ENCODE results near the gene RBM6. TPM values are rescaled to one million over a fixed set of nuclear protein-coding genes. Genes with fewer than 3 reads are reported as not detected.
"Not testable (repeated sequence)": the region's sequence is repeated elsewhere in the genome, so short reads cannot be mapped to it uniquely, and the experiment has no call there.

Gene RBM6
- total RNA-seq, 1 donor from 2014 or later: 43.0 TPM

DNA sequence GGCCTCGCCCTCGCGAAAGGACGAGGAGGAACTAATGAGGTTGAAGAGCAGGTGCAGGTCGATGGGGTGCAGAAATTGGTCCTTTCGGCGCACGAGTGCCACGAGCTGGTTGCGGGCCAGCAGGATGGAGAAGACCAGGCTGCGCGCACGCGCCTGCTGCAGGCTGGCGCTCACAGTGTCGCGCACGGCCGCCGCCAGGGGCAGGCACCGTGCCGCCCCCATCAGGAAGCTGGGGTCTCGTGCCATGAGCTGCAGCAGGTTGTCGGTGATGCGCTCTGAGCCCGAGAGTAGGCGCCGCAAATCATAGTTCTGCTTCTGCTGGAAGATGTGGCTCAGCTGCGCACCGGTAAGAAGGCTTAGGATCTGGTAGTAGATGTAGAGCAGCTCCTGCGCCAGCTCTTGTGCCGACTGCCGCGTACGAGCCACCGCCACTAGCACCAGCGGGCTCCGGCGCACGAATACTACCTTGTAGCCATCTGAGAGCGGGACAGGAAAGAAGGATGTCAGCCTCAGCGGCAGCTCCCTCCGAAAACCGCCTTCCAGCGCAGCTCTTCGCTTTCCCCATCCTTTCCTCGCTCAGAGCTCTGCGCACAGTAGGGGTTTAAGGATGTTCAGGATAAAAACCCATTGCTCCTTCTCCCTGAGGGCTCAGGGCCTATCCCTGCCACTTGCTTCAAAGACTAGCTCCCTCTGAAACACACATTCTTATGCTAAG lies 29.4 kb upstream of the RBM6 start:
- intact Hi-C loops (cut with DNase I): no loop called here
- DNase-seq: no peak
- no peak for ATAC-seq (ENCODE audit: poor library complexity)

DNA sequence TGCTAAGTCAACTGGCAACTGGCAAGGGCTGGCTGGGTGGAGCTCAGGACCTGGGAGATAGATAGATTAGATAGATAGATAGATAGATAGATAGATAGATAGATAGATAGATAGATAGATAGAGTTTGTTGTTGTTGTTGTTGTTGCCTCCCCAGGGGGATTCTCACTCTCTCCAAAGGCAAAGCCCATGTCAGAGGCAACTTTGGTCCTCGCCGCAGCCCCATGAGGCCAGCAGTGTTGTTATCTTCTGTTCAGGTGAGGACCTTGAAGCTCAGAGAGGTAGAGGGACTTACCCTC lies 28.9 kb upstream of the RBM6 start:
- intact Hi-C loops (cut with DNase I): no loop called here
- no peak for DNase-seq
- no peak for ATAC-seq (ENCODE audit: poor library complexity)

DNA sequence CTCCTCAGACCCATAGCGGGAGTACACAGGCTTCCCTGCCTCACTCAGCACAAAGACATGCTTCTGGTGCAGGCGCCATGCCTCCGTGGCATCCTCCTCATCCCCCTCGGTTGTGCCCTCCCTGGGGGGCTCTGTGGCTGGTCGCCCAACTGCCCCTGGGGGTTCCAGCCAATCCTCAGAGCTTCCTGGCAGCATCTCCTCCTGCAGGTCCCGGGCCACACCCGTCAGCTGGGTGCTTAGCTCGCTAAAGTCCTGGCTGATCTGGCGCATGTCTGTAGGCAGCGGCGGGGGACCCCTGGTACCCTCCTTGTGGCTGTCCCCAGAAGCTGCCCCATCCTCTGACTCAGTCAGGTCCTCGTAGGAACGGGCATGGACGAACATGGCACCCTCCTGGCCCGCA lies 28.3 kb upstream of the RBM6 start:
- intact Hi-C loops (cut with DNase I): no loop called here
- no peak for ATAC-seq (ENCODE audit: poor library complexity)
- no peak for DNase-seq

DNA sequence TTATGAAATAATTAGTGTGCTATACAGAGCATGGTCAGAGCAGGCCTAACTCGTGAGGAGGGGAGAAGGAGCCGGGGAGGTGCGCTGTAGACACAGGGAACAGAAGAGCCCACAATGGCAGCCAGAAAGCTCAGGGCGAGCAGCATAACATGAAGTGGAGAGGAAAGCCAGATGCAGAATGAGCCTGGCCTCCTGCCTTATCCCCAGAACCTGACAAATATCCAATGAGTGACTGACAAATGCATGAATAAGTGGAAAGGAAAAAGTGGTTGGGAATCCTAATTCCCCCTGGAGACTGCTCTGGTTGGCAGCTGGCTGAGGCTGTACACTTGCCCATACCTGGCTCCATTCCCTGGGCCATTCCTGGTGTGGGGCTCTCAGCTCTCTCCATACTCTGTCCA lies 27.1 kb upstream of the RBM6 start:
- ATAC-seq (ENCODE audit: poor library complexity) (peak; percentile 44), DNase-seq (no peak)
- intact Hi-C loops (cut with DNase I): no loop called here

DNA sequence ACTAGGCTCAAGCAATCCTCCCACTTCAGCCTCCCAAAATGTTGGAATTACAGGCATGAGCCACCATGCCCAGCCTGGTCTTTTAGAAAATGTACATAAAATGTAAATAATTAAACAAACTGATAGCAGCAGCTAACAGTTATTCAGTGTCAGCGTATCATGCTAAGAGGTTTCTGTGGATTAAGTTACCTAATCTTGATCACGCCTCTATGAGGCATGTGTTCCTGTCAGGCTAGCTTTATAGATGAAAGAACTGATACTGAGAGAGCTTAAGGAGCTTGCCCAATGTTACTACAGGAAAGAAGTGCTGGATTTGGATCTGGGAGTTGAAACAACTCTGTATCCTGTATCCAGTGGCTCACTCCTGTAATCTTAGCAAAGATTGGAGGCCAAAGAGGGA lies 25.0 kb upstream of the RBM6 start:
- intact Hi-C loops (cut with DNase I): no loop called here
- DNase-seq: no peak
- no peak for ATAC-seq (ENCODE audit: poor library complexity)

DNA sequence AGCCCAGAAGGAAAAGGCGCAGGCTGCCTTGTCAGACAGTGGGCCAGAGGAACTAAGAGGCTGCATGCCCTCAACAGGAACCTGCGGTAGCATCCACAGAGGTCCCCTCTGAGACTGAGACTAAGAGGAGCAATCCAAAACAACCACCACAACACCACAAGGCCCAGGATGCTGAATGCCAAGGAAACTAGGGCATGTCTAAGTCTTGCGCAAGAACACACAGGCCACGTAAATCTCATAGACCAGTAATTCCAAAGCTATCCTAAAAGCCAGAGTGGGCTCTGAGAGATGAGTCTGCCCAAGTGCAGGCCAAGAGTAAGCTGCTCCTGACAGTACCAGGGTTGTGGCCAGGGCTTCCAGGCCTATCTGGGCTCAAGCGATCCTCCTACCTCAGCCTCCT lies 23.3 kb upstream of the RBM6 start:
- DNase-seq: no peak
- intact Hi-C loops (cut with DNase I): no loop called here
- ATAC-seq (ENCODE audit: poor library complexity): no peak

DNA sequence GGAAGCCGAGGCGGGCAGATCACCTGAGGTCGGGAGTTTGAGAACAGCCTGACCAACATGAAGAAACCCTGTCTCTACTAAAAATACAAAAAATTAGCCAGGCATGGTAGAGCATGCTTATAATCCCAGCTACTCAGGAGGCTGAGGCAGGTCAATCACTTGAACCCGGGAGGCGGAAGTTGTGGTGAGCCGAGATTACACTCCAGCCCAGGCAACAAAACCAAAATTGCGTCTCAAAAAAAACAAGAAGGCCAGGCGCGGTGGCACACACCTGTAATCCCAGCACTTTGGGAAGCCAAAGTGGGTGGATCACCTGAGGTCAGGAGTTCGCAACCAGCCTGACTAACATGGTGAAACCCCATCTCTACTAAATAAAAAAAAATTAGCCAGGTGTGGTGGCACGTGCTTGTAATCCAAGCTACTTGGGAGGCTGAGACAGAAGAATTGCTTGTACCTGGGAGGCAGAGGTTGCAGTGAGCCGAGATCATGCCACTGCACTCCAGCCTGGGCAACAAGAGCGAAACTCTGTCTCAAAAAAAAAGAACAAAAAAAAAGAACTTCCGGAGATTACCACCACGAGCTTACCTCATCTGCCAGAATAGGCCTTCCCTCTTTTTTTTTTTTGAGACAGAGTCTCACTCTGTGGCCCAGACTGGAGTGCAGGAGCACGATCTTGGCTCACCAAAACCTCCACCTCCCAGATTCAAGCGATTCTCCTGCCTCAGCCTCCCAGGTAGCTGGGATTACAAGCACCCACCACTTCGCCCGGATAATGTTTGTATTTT lies 22.0 kb upstream of the RBM6 start:
- ATAC-seq (ENCODE audit: poor library complexity); DNase-seq; intact Hi-C loops (cut with DNase I): not testable (repeated sequence)

DNA sequence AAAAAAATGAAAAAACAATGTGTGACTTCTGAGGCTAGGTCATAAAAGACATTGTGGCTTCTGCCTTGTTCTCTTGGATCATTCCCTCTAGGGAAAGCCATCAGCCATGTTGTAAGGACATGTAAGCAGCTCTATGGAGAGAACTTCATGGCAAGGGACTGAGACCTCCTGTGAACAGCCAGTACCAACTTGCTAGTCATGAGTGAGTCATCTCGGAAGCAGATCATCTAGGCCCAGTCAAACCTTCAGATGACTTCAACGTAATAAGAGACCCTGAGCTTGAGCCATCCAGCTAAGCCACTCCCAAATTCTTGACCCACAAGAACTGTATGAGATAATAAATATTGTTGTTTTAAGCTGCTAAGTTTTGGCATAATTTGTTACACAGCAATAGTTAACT lies 15.3 kb upstream of the RBM6 start:
- DNase-seq (no peak), ATAC-seq (ENCODE audit: poor library complexity) (no peak)
- intact Hi-C loops (cut with DNase I): no loop called here

DNA sequence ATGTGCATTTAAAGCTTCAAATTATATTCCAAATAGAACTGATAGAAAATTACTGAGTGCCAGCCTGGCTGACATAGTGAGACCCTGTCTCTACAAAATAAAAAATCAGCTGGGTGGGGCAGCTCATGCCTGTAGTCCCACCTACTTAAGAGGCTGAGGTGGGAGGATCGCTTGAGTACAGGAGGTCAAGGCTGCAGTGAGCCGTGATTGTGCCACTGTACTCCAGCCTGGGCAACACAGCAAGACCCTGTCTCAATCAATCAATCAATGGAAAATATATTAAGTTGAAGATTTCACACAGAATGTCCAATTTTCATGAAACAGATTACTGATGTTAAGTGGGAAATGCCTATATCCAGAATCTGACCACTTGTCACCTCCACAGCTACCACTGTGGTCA lies 14.5 kb upstream of the RBM6 start:
- ATAC-seq (ENCODE audit: poor library complexity) (no peak), DNase-seq (no peak)
- intact Hi-C loops (cut with DNase I): no loop called here

DNA sequence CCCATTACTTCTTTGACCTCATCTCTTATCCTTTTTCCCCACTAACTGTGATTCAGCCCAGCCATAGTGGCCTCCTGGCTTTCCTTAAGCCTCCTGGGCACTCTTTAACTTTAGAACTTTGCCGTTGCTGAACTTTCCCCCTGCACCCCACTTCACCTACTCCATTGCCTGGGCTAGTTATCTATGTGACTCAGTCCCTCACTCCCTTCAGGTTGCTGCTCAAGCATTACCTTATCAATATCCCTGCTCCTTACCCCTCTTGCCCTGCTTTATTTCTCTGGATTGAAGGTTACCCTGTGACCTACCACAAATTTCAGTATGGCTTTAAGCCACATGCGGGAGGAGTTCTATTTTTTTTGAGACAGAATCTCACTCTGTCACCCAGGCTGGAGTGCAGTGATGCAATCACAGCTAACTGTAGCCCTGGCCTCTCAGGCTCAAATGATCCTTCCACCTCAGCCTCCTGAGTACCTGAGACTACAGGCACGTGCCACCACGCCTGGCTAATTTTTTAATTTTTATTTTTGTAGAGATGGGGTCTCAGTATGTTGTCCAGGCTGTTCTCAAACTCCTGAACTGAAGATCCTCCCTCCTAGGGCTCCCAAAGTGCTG lies 13.7 kb upstream of the RBM6 start:
- DNase-seq: no peak
- no peak for ATAC-seq (ENCODE audit: poor library complexity)
- intact Hi-C loops (cut with DNase I): no loop called here

DNA sequence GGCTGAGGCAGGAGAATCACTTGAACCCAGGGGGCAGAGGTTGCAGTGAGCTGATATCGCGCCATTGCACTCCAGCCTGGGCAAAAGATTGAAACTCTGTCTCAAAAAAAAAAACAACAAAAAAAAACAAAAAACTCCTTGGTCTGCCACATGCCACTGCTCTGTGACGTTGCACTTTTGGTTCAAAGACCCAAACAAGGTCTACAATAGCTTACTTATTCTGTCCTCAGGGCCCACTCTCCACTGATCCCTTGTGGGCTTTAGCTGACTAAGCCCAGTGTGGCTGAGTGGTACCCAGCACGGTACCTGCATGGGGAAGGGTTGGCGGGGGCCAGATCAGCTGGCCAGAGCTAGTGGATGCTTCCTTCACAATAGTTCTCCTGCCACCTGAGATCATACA lies 12.2 kb upstream of the RBM6 start:
- DNase-seq: no peak
- intact Hi-C loops (cut with DNase I): no loop called here
- ATAC-seq (ENCODE audit: poor library complexity): no peak

DNA sequence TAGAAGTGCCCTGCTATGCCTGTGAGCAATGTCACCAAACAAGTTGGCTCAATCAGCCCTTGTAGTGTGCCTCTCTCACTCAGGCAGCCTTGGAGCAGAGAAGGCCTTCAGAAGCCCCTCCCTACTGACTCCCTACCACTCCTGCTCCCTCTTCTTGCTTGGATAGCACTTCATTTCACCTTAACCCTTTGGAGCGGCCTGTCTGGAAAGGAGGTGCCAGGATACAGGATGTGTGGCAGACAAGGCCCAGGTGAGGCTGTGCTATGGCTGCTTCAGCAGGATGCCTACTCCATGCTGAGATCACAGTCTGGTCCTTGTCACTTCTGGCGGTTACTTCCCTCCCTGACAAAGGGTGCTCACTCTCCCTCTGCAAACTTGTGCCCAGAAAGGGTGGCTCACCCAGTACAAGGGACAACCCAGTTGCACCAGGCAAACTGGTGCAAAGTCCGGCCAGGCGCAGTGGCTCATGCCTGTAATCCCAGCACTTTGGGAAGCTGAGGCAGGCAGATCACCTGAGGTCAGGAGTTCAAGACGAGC lies 11.4 kb upstream of the RBM6 start:
- ATAC-seq (ENCODE audit: poor library complexity) (no peak), DNase-seq (no peak)
- intact Hi-C loops (cut with DNase I): no loop called here

DNA sequence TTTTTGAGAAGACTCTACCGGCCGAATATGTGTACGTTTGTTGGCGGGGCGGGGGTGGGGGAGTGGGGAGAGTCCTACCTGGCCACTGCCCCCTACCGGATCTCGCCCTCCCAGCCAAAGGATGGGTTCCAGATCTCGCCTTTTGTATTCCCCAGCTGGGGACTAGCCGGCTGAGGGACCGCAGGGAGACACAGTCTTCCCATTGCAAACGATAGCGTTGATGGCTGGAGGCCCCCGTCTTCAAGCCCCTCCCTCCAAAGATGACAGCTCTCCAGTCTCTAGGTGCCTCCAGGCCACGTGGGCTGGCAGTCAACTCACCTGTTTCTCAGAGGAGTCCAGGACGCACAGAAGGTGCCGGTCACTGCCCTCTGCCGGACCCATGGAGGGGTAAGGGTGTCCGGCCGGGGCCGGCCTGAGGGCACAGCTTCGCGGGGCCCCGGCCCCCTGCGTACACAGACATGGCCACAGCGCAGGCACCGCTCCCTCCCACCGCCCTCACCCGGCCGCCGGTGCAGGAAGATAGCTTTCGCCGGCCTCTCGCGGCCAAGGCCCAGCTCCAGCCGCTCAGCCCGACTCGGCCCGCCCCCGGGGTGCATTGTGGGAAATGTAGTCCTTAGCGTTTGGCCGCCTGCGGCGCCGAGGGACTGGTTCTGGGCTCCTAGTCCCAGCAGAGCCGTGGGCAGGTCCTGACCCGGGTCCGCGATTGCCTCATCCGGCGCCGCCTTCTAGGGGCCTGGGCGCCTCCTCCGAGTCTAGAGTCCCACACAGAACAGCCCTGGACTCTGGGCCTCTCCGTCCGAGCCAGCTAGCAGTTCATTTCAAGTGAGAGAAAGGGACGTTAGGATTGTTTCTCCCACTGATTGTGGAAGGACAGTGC lies 10.4 kb upstream of the RBM6 start, which contains the start of gene MON1A:
MON1A (minus strand) TSS at position 521 of the 877 bp plus-strand sequence. CDS start 16,465 bp downstream, outside the sequence.
- intact Hi-C loops (cut with DNase I): no loop called here
- DNase-seq: peak; percentile 98
- peak; percentile 100 for ATAC-seq (ENCODE audit: poor library complexity)

DNA sequence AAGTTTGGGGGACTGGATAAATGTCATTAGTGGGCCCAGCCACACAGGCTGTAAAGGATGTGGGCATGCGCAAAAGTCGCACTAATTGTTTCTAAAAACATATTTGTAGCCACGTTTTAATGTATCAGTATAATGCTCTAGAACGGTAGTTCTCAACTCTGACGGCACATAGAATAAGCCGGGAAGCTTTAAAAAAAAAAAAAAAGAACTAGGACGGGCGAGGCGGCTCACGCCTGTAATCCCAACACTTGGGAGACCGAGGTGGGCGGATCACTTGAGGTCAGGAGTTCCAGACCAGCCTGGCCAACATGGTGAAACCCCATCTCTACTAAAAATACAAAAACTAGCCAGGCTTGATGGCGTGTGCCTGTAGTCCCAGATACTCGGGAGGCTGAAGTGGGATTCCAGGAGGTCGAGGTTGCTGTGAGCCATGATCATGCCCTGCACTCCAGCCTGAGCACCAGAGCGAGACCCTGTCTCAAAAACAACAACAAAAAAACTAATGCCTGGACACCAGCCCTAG lies 9.7 kb upstream of the RBM6 start:
- intact Hi-C loops (cut with DNase I): no loop called here
- DNase-seq: no peak
- ATAC-seq (ENCODE audit: poor library complexity): peak; percentile 2

DNA sequence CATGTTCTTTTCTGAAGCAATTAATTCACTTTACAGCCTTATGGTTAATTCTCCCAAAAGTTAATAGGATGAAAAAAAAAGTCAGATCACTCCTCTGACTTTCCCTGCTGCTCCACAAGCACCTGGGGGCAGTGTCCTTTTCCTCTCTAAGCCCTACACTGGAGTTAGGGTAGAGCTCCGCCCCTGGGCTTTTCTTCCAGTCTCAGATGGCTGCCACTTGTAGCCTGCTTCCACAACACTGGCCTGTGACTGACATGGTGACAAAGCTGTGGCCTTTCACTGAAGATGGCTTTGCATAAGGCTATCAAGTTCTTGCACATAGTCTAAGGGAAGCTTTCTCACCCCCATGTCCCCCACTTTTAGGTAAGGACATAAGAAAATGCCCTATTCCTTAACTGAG lies 9.0 kb upstream of the RBM6 start:
- DNase-seq (no peak), ATAC-seq (ENCODE audit: poor library complexity) (no peak)
- intact Hi-C loops (cut with DNase I): no loop called here

DNA sequence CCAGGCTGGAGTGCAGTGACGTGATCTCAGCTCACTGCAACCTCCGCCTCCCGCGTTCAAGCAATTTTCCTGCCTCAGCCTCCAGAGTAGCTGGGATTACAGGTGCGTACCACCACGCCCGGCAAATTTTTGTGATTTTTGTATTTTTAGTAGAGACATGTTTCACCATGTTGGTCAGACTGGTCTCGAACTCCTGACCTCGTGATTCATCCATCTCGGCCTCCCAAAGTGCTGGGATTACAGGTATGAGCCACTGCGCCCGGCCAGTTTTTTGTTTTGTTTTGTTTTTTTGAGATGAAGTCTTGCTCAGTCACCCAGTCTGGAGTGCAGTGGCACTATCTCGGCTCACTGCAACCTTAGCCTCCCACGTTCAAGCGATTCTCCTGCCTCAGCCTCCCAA lies 7.7 kb upstream of the RBM6 start:
- intact Hi-C loops (cut with DNase I); DNase-seq; ATAC-seq (ENCODE audit: poor library complexity): not testable (repeated sequence)

DNA sequence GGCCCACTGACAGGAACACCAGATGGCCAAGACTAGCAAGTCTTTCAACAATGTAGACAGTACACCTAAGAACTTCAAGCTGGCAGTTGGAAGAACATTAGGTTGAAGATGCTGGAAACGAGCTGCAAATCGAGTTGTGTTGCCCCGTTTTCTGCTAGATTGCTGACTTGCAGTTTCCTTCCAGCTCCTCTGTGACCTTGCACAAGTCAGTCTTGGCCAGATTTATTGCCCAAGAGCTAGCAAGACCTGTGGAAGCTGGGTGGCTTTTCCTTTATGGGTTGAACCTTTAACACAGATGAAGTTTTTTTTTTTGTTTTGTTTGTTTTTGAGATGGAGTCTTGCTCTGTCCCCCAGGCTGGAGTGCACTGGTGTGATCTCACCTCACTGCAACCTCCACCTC lies 2.9 kb upstream of the RBM6 start:
- DNase-seq (no peak), ATAC-seq (ENCODE audit: poor library complexity) (no peak)
- intact Hi-C loops (cut with DNase I): no loop called here

DNA sequence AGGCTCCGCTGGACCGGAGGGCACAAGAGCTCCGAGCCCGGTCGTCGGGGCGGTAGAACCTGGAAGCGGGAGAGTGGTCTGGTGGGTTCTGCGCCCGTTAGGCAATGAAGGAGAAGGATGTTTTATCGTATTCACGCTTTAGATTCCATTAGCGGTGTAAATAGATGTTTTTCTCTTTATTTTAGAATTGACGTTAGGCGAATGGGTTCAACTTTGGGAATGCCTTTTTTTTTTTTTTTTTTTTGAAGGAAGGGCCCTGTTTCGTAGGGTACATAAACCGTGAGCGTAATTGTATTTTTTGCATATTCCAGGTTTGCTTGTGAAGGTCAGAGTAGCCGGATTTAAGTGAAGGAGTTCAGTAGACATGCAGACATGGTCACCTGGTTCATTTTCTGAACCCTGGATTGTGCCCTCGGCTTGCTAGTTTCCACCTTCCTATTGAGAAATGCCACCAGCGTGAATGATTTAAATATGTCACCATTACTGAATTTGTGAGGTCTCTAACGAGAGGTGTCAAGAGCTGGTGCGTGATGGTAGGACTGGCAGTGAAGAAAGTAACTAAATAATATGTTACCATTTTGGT lies 808 bp downstream of the RBM6 start:
- intact Hi-C loops (cut with DNase I): no loop called here
- ATAC-seq (ENCODE audit: poor library complexity): no peak

More for the DNA sequence above, 808 bp downstream of the RBM6 start:
- no peak for DNase-seq
